Stimulated activated CD8-positive, alpha-beta memory T cell treated with anti-CD3 and anti-CD28 coated beads, Interleukin-4, amount 100 ng/mL, for 24 hours (primary cell): ENCODE data around the gene GPX8.

ENCODE experiments used
- DNase-seq: peaks from one replicate; pipeline ENCODE4 v3.0.0-alpha.2; 2020; ENCODE audit warnings: low read depth

The GPX8 gene, protein sequence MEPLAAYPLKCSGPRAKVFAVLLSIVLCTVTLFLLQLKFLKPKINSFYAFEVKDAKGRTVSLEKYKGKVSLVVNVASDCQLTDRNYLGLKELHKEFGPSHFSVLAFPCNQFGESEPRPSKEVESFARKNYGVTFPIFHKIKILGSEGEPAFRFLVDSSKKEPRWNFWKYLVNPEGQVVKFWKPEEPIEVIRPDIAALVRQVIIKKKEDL

DNA sequence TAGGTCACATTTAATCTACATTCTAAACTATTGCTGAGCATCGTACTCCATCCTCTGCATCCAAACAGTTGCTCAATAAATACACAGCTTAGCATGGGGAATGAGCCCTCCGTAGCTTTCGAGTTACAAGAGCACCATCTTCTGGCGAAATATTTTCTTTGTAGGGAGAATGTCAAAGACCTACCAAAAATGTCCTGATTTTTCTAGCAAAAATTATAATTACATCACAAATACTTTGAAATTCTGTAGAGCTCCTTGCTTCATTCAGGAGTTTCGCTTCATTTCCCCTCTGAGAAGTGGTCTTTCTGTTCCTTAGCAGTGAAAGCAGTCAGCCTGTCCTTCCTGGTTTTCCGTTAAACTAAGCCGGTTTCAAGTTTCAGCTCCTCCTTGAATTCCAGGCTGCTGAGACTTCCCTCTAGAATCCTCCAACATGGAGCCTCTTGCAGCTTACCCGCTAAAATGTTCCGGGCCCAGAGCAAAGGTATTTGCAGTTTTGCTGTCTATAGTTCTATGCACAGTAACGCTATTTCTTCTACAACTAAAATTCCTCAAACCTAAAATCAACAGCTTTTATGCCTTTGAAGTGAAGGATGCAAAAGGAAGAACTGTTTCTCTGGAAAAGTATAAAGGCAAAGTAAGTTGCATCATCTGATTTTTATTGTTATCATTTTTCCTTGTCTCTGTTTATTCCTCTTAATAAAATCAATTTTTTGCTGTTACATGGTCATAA lies at the start of gene GPX8:
Gene GPX8 (plus strand): TSS at position 409 of the 730 bp plus-strand sequence. CDS start 22 bp downstream, at position 431.
- DNase-seq = no peak

DNA sequence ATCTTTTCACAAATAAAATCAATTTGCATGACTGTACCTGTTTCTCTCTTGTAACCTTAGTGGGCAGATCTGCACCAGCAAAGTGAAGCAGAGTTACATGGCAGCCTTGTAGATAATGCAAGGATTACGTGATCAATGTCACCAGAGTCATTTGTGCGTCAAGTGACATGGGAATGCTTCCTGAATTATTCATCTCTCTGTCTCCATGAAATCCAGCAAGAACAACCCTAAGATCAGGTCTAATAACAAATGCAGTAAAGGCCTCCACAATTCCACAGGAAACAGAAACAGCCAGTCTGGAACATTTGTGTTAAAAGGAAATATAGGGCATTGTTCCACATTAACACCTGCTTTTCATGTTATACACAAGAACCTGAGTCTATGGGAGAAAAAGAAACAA lies 49.8 kb upstream of the GPX8 start:
- DNase-seq = no peak

DNA sequence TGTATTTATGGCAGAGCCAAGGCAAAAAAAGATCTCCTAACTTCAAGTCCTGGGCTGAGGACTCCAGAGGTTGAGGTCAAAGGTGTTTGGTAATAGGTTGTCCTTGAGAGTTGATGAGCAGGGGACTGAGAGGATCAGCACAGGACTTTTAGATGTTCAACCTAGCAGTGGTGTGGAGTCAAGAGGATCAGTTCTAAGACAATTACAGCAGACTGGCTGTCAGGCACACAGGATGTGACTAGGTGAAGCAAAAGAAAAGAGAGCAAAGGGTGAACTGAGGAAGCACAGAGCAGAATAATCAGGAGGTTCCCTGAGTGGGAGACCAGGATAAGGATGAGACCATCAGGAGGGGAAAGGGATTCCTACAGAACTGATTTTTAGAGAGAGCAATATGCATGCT lies 46.6 kb upstream of the GPX8 start:
- no peak for DNase-seq

DNA sequence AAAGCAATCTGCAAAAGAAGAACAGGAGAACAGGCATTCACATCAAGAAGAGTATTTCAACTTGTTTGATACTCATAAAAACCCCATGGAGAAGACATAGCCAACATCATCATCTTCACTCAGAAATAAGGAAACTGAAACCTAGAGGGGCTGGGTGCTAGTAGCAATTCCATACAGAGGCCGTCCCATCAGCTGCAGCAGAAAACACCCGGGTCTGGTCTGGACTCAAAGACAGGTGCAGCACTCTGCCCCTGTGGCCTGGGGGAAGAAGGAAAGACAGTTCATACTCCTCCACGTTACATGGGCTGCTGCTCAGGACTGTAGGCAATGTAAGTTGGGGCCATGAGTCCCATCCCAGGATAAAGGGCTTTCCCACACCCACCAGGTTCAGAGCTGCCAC lies 45.9 kb upstream of the GPX8 start:
- no peak for DNase-seq

DNA sequence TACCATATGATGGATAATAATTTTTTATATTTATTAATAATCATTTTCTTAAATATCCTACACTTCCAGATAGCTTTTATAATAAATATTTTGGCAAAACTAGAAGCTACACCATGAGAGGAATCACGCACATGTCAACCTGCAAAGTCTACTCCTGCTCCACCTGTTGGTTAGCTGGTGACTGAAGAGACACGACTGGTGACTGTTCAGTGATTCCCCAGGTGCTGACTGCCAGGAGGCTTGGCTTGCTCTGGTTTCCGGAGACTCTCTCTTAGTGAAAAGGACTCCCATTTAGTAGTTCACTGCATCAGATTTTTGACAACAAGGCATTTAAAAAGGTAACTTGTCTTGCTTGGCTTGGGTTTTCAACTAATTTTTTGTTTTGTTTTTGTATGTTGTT lies 36.6 kb upstream of the GPX8 start:
- no peak for DNase-seq

DNA sequence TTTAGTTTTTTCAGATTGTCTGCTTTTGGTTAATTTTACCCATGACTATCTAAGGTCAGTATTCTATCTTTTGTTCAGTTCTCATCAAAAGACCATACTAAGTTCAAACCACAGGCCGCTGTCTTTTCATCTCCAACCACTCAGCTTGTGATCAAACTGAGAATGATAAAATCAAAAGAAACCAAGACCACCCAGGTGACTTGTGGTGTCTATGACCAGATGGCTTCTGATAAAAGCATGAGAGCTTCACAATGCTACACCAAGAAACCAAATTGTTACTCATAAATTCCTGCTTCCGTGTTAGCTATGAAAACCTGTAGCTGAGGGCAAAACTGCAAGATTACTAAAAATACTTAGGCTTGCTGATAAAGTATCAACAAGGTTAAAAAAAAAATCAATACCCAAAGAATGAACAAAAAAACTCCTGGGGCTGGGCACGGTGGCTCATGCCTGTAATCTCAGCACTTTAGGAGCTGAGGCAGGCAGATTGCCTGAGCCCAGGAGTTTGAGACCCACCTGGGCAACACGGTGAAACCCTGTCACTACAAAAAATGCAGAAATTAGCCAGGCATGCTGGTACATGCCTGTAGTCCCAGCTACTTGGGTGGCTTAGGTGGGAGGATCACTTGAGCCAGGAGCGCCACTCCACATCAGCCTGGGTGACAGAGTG lies 25.8 kb upstream of the GPX8 start:
- no peak for DNase-seq

DNA sequence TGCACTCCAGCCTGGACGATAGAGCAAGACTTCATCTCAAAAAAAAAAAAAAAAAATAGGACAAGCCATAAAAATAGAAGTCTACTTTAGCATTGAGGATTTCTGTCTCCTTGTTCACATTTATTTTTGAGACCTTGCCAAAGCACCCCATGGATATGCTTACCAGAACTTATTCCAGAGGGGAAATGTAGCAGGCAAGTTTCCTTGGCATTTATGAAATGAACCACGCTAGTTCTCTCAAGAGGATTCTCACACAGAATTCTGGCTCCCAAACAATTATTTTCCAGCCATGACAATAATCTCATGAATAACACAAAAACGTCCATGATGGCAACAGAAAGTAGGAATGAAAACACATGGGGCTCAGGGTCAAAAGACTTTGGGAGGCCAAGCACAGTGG lies 23.4 kb upstream of the GPX8 start:
- DNase-seq = no peak

DNA sequence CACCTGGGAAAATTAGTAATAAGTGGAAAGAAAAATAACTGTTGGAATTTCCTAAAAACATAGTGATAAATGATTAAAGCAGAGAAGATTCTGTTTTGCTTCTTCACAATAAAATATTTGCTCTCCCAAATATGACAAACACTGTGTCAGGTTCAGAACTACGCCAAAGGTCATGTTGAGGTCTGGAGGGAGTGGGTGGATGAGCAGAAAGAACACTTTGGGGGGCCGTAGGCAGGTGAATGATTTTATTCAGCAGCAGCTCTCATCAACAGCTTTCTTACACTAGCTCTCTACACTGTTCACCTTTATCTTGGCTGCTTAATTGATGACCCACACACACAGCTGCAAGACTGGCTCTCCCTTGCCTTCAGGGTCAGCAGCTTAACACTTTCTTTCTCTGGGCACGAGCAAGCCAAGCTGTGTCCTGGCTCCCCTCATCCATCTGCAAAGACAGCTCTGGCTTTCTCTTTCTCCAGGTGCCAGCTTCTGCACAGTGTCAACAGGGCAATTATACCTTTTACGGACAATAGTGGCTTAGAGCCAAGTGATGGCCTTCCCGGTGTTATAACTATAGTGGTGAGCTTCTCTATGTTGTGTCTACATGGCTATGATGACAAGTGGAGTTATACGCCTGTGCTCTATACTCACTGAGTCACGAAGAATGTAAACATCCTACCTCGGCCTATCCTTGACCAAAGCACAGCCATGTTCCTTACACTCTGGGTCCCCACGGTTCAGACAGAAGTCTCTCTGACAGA lies 18.9 kb upstream of the GPX8 start:
- no peak for DNase-seq

DNA sequence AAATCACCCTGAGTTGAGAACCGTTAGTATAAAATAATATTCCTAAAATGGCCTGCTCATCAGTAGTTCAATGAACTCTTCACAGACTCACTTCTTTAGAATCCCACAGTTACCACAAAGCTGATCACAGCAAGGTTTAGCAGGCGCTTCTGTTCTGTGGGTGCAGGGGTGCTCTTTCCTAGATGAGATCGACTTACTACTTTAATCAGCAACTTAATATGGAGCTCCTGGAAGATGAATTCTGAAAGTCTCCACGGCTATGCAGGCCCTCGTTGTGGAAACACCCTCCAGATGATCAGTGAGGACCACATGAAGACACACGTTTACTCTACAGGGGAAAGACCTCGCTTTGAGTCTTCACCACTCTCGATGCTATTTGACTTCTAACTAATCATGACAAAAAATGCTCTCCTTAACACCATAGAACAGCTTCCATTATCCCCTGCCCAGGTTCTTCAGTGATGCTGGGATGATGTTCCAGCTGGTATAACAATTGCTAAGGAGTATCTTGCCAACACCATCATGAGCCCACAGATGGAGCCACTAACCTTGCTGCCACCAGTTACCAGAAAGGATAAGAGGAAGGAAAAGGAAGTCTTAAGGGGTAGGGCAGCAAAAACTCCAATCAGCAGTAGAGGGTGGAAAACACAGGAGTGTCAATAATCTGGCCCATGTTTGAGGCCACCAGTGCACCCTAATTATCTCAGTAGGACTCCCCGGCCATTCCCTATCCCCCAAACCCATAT lies 17.9 kb upstream of the GPX8 start:
- DNase-seq = no peak

DNA sequence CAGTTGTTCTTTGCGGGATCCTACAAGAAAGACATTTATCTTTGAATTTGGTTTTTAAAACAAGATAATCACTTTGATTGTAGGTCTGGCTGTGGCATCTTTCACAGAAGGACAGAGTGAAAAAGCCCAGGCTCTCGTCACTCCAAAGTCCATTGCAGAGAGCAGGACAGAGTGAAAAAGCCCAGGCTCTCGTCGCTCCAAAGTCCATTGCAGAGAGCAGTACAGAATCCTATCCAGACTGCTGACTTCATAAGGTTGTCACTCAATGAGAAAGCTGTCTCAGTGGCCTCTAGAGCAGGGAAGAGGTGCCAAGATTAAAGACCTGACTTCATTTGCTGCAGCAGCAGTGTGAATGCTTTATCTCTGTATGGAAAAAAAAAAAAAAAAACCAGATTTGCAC lies 16.3 kb upstream of the GPX8 start:
- DNase-seq = no peak

DNA sequence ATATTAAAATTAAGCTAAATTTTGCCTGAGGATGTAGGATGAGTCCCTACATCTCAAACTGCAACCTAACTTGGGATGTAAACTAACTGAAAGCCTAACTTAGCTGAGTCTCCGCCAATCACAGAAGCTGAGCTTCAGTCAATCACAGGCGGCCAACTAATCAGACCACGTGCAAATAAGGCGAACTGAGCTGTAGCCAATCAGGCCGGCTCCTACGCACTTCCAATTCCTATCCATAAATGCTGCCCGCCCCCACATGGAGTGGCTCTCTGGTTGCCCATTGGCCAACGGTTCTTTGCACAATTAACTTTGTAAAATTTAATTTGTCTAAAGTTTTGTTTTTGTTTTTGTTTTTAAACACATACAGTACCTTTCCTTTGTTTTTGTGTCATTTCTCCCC lies 13.9 kb upstream of the GPX8 start:
- DNase-seq = no peak

DNA sequence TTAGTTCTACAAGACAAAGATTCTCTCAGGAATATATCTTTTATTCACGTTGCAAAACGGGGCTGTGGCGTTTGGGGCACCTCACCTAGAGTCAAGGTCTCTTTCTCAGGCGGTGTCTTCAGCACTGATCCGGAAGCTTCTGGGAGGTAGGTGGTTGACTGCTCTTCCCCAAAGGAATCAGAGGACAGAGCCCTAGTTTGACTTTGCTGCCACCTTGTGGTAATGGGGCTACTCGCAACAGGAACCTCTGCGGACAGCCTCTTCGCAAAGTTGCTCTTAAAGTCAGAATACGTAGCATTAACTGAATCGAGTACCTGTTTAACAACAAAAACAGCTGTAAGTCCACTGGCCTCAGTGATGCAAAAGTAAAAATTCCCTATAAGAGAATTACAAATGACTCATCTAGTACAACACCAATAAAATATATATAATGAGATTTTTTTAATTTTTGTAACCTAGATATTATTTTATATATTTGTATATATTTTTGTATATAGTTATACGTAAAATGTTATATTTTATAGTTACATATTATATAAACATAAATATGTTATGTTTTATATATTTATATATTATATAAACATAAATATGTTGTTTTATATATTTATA lies 13.3 kb upstream of the GPX8 start:
- DNase-seq = peak; percentile 66

DNA sequence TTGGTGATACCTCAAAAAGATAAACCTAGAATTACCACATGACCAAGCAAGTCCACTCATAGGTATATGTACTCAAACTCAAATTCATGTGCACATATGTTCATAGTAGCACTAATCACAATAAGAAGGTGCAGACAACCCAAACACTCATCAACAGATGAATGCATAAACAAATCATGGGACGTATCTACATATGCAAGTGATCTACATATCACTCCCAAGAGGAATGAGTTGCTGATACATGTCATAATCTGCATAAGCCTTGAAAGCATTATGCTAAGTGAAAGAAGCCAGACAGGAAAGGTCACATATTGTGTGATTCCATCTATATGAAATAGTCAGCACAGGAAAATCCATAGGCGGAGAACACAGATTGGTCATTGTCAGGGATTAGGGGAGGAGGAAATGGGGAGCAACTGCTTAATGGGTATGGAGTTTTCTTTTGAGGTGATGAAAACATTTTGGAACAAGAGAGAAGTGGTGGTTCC lies 10.6 kb upstream of the GPX8 start:
- no peak for DNase-seq

DNA sequence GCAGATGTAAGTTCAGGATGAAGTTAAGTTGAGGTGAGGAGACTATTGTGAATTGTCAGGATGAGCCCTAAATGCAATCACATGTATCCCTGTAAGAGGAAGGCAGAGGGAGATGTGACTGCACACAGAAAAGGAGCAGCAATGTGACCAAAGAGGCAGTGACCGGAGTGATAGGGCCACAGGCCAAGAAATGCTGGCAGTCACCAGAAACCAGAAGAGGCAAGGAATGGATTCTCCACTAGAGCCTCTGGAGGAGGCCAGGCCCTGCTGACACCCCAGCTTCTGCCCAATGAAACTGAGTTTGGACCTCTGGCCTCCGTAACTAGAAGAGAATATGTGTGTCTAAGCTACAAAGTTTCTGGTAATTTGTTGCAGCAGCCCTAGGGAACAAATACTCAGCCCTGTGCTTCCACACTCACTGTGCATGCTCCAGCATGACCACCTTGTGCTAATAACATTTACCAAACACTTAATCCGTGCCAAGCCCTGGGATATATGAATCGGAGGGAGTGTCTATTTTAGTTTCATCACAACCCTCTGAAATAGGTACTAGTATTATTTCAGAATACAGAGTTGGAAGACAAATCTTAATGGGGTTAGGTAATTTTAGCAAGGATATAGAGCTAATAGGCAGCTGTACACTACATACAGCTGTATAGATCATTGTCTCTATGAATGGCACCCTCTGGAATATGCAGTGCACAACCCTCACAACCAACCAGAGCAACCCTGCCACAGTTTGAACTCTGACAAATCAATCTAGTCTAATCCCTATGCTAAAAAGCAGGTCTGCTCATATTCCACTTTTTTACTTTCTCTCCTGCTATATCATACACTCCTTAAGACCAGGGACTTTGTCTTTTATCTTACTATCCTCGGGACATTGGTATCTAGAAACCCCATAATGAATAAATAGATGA lies 7.8 kb upstream of the GPX8 start:
- no peak for DNase-seq

DNA sequence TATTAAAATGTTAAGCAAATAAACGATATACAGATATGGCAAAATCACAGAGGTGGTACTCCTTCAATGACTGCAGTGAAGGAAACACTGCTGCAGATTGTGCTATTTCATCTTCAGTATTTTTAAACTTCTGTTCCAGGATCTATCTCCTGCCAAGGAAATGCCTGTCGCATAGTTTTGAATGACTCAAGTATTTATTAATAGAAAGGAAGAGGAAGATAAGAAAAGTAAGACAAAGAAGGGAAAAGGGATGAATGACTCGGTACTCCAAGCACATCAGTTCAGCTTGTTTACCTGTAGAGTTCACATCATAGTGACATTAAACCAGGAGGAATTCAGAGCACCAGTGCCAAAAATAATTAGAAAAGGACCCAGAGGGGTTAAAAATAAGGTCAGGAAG lies 5.1 kb upstream of the GPX8 start:
- DNase-seq = no peak

DNA sequence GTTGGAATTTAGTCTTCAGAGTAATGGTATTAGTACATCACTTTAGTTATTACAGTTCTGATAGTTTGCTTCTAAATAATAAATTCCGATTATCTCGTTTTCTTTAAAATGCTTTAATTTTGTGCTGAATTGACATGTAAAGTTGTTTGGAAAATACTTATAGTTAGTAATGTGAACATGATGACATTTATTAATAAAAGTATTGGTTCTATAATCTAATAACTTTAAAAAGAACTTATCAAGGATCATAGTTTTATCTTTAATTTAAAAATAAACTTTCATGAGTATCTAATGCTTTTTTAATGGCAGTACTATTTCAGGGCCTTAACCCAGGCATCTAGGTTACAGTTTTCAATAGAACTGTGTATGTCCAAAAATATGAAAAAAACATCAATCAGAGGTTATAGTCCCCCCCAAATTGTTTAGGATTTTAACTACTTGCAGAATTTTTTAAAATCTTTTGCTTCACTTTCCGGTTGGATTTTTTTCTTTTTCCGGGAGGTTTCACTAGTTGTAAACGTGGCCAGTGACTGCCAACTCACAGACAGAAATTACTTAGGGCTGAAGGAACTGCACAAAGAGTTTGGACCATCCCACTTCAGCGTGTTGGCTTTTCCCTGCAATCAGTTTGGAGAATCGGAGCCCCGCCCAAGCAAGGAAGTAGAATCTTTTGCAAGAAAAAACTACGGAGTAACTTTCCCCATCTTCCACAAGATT lies 680 bp downstream of the GPX8 start:
- DNase-seq = no peak

DNA sequence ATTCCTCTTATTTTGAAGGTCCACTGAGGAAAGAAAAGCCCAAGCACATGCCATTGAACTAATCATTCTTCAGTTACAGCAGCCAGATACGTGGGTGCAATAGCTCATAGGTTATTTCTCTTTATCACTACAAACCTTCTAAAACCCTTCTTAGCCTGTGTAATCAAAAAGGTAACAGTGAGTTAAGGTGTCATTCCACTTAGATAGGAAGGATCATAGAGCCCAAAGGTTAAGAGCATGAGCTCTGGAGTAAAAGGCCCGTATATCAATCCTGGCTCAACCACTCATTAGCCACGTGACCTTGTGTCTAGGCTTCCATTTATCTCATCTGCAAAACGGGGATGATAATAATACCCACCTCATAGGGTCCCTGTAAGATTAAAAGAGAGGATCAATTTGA lies 2.7 kb downstream of the GPX8 start:
- DNase-seq = no peak

DNA sequence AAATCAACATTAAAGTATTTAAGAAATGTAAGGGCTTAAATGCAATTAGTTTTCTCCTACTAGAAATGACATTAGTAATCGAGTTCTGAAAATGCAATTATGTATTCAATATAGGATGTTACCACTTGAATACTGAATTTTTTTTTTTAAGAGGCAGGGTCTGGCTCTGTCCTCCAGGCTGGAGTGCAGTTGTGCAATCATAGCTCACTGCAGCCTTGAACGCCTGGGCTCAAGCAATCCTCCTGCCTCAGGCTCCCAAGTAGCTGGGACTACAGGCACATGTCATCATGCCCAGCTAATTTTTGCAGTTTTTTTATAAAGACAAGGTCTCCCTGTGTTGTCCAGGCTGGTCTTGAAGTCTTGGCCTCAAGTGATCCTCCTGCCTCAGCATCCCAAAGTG lies 11.5 kb downstream of the GPX8 start:
- no peak for DNase-seq

DNA sequence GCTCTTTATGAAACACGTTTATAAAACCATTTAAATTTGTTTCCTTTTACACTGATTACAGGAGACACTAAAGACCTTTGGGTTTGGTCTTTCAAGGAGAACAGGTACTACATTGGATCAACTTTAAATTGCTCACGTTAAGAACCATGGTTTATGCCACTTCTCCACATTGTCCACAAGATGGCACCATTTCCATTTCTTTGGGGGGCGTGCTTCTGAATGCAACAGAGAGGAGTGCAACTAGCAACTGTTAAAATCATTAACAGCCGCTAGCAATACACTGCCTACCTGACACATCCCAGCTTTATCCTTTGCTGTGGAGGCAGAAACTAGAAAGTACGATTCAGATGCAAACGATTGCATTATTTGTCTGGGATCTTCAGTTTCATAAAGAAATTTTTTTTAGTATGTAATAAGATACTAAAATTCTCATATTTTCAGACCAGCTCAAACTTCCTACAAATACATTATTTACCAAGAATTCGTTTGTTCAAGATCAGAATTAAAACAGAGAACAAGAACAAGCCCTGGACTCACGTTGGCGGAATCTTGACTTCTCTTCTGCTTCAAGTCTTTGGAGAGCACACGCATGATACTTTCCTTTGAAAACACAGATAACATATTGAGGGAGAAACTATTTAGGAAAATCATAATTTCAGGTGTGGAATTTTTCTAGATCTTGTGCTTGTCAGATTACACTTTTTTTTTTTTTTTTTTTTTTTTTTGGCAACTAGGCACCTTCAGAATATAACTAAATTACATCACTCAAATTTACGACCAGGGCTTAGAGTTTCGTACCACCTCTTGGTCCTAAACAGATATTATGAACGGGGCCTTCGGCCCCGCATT lies 12.3 kb downstream of the GPX8 start:
- no peak for DNase-seq
